Right kidney (tissue), 1 donor: ENCODE results near the gene CDNF.

Experiments
- DNase-seq: peaks from one replicate; pipeline ENCODE4 v3.0.0-alpha.2; 2016

The CDNF gene

DNA sequence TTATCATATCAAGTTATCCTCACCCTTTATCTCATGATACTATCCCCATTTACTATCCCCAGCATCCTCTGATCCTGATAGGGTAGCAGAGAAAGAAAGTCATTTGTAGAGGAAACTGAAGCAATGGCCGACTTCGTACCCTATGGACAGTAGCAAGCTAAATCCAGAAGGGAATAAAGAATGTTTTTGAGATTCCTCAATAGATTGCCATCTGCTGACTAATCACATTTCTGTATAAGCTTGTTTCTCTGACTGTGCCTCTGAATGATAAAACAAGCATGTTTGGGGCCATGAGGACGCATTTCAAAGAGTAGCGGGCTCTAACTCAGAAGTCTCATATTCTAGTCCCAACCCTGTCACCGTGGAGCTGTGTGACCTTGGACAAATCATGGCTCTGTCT, 49.9 kb downstream of the CDNF start:
- DNase-seq, result no peak

GRCh38 chr10:14784459-14785055, 53.3 kb downstream of the CDNF start:
- DNase-seq, result no peak

DNA sequence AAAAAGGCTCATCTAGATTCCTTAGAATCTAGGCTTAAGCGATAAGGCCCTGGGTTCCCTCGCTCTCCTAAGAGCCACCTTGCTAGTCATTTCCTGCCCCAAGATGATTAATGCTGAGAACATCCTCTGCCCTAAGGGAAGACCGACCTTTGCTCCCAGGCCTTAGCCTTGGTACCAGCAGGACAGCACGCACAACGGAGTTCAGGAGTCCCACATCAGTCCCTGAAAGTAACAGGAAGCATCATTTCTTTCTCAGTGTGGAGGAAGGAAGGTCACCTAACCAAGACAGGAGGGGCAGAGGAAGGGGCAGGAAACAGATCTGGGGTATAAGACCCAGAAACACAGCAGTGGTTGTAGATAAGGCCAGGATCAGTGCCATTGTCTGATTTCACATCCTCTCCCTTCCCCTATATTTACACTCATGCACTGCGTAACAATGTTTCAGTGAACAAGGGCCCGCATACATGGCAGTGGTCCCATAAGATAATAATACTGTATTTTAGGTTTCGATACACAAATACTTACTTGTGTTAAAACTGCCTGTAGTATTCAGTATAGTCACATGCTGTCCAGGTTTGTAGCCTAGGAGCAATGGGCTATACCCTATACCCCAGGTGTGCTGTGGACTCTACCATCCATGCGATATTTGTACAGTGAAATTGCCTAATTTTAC, 55.0 kb downstream of the CDNF start:
- no peak for DNase-seq

GRCh38 chr10:14781763-14782162, 56.1 kb downstream of the CDNF start:
- DNase-seq, result no peak

DNA sequence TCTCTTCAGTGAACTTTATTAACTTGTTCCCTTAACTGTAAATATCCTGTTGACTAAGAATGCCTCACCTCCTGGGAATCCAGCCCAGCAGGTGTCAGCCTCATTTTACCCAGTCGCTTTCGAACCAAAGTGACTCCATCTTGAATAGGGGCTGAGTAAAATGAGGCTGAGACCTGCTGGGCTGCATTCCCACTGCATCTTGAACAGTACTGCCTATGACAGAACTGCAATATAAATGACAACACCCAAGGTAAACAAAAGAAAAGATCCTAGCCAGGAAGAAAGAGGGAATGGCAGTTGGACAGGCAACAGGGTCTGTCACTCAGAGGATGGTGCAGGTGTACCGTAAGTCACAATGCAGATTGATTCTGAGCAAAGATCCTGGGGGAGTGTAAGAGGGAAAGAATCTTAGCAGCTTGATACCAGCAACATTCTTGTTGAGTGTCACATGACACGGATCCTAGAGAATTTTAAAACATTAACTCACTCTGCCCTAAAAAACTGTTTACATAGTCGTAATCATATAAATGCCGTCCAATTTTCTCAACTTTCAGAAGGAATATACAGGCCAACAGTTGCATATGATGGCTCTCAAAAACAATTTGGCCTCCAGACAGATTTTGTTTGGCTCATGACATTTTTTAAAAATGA, 58.7 kb downstream of the CDNF start:
- no peak for DNase-seq

GRCh38 chr10:14776546-14776945, 61.3 kb downstream of the CDNF start:
- no peak for DNase-seq

DNA sequence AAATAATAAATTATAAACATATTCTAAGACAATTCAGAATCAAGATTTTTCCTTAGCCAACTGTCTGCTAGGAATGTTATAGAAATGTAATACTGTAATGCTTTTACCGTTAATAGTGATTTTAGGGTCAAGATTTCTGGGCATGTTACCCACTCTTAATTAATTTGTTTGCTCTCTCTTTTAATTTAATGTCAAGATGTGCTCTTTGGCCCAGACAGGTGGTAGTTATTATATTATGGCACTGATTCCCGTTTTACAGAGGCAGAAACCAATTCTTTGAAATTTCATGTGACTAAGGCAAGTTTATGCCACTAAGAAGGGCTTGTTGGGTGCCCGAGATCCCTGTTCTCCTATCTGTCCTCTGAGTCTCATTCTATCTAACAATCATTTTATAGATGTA, 62.2 kb downstream of the CDNF start:
- no peak for DNase-seq

GRCh38 chr10:14774797-14775196, 63.0 kb downstream of the CDNF start, which contains the start of gene FAM107B:
Gene FAM107B (minus strand): TSS chr10:14774897. CDS start chr10:14774663, 234 bp downstream.
- no peak for DNase-seq

DNA sequence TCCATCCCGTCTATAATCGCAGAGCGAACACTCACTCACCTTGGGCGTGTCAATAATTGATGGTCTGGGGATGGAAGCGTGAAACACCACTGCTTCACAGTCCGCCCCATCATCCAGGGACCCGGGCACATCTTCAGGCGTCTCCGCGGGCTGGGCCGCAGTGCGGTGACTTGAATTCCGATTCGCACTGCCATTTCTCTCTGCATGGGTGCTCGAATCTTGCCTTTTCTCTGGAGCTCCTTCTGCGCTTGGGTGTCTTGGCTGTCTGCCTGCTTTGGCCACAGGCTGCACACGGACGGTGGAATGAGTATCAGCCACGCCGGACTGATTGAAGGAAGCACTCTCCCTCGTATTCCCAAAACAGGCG, 63.6 kb downstream of the CDNF start:
- DNase-seq, result no peak

DNA sequence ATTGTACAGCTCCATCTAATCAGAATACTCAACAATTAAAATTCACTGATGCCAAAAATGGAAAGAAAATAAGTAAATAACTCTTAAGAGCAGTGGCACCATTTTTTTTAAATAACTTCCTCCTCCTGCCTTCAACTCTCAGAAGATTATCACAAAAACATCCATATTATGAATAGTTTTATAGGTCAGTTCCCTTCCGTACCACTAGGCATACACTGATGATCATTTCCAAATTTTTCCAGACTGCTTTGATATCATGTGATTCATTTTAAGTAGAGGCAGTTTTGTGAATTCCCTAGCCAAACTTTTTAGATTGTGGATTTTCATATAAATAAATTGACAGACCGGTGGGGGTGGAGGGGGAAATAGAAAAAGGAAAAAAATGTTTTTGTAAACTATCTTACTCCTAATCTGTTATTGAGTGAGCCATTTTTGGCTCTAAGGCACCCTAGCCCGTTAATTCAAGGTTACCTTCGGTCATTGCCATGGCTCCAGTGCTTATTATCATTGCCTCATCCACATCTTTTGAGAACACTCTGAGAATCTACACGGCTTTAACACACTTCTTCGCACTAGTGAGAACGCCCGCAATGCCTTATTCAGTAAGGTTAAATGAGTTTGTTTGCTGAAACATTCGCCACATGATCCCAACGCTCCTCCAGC, 64.2 kb downstream of the CDNF start:
- no peak for DNase-seq

- DNase-seq, result no peak
Measured at GRCh38 chr10:14772399-14772798, 65.4 kb downstream of the CDNF start.

- DNase-seq, result no peak
Measured at GRCh38 chr10:14770927-14771326, 66.9 kb downstream of the CDNF start.
